Astrocyte of the hippocampus (primary cell): ENCODE measurements around the gene WDR59.
A peak's percentile ranks its signal among the peaks of the same experiment; 100 is the strongest.
"Not testable (repeated sequence)": the region's sequence is repeated elsewhere in the genome, so short reads cannot be mapped to it uniquely, and the experiment has no call there.

ENCODE experiments used
- DNase-seq: peaks from one replicate; pipeline ENCODE4 v3.0.0; 2011; ENCODE audit warnings: low read depth, low spot score

The WDR59 gene, protein sequence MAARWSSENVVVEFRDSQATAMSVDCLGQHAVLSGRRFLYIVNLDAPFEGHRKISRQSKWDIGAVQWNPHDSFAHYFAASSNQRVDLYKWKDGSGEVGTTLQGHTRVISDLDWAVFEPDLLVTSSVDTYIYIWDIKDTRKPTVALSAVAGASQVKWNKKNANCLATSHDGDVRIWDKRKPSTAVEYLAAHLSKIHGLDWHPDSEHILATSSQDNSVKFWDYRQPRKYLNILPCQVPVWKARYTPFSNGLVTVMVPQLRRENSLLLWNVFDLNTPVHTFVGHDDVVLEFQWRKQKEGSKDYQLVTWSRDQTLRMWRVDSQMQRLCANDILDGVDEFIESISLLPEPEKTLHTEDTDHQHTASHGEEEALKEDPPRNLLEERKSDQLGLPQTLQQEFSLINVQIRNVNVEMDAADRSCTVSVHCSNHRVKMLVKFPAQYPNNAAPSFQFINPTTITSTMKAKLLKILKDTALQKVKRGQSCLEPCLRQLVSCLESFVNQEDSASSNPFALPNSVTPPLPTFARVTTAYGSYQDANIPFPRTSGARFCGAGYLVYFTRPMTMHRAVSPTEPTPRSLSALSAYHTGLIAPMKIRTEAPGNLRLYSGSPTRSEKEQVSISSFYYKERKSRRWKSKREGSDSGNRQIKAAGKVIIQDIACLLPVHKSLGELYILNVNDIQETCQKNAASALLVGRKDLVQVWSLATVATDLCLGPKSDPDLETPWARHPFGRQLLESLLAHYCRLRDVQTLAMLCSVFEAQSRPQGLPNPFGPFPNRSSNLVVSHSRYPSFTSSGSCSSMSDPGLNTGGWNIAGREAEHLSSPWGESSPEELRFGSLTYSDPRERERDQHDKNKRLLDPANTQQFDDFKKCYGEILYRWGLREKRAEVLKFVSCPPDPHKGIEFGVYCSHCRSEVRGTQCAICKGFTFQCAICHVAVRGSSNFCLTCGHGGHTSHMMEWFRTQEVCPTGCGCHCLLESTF

GRCh38 chr16:74984529-74985296 is at the start of gene WDR59:
Gene WDR59, minus strand, starts transcription at chr16:74985123. Its CDS starts 106 bp downstream, at chr16:74985017.
- DNase-seq: peak; percentile 100

GRCh38 chr16:75032655-75033054 is 47.7 kb upstream of the WDR59 start:
- no peak for DNase-seq

DNA sequence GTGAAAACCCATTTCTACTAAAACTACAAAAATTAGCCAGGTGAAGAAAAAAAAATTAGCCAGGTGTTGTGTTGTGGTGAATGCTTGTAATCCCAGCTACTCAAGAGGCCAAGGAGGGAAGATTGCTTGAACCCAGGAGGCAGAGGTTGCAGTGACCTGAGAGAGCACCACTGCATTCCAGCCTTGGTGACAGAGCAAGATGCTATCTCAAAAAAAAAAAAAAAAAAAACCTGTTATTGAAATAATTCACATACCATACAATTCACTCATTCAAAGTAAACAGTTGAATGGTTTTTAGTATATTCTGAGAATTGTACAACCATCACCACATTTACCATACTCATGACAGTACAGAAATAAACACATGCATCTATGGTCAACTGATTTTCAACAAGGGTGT is 44.9 kb upstream of the WDR59 start:
- peak; percentile 39 for DNase-seq

GRCh38 chr16:75028544-75029135 is 43.7 kb upstream of the WDR59 start:
- no peak for DNase-seq

DNA sequence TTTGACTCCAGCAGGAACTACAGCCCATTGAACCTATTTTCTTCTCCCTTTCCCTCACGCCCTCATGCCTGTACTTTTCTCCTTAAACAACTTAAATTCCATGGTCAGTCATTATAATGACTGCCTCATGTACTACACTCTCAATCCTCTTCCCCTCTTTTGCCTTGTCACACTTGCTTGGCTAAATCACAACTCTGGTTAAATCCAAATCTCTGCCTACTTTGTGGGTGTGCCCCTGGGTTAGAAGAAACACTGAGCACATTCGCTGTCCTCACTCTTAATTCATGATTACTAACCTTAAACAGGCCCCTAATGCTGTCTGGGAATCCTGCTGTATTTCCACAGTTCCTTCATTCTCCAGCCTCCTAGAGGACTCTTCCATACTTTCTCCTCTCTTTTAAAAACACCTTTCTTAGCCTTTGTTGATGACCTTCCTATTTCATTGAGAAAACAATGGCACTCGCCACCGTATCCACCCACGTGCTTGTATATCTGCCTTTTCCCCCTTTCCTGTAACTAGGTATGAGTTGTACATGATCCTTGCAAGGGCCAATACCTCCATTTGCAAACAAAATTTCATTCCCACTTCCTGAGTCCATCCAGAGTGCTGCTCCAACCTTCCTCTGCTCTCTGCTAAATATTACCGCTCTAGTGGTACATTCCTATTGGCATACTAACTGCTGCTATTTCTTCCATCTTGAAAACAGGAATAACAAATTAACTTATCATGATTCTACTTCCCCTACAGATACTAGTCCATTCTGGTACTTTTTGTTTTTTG is 42.8 kb upstream of the WDR59 start:
- no peak for DNase-seq

DNA sequence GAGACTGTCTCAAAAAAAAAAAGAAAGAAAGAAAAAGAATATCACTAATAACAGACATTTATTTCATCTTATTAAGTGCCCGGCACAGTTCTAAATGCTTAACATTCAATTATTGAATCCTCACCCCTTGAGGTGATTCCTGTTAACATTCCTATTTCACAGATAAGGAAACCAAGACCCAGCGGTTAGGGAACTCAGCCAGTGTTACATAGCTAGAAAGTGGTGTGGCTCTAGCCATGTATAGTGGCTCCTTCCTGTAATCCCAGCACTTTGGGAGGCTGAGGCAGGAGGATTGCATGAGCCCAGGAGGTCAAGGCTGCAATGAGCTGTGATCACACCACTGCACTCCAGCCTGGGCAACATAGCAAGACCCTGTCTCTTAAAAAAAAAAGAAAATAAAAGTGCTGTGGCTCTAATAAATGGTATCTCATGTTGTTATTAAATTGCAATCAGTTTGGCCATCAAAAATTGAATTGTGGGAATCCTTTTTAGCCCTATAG is 42.0 kb upstream of the WDR59 start:
- no peak for DNase-seq

DNA sequence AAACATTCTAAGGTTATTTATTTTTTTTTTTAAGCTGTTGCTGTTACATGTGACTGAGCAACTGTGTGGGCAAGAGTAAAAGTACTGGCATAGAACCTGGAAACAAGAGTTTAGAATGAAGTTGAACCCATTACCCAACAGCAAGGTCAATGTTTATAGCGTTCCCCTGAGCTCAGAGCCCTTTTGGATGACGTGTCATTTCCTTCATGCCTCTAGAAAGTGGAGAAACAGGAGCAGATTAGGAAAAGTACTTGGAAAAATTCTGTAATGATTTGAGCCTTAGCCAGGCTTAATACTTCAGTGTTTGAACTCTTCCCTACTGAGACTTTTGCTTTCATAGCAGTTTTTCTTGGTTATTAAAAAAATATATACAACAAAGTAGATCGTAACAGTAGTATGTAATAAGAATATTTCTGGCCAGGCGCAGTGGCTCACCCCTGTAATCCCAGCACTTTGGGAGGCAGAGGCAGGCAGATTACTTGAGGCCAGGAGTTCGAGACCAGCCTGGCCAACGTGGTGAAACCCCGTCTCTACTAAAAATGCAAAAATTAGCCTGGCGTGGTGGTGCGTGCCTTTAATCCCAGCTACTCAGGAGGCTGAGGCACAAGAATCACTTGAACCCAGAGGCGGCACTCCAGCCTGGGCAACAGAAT is 41.4 kb upstream of the WDR59 start:
- DNase-seq: peak; percentile 41

GRCh38 chr16:75025761-75026160 is 40.8 kb upstream of the WDR59 start:
- DNase-seq: no peak

- DNase-seq: no peak
These were observed 39.7 kb upstream of the WDR59 start for GRCh38 chr16:75024594-75024993.

DNA sequence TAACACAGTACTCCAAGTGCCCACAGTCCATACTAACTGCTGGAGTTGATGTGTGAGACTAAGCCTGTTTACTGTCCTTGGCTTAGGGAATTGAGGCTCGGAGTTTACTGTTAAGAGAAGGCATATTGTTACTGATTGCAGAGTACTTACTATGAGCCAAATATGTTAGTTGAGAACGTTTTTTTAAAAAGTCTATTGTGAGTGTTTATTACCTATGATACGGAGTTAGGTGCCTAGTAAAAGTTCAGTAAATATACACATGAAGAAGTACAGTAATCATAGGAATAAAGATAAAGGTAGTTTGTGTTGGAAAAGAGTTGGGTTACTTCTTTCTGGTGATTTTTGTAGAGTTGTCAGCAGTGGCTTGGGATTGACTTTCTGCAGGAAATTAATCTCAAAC is 39.3 kb upstream of the WDR59 start:
- DNase-seq: no peak

DNA sequence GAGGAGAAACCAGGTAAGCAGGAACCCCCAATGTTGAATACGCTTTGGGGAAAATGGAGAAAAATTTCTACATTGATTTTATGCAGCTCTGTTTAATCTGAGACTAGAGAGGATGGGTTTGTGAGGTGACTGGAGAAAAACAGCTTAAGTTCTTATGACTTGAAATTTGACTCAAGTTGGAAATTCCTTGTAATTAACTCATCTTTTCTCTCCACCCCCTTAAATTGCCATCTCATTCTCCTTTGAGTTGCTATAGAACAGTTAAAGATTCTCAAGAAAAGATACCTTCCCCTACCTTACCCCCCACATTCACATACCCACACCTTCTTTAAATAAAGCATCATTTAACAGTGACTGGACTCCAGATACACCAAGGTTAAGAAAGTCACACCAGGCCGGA is 38.1 kb upstream of the WDR59 start:
- no peak for DNase-seq

- no peak for DNase-seq
These were observed 37.6 kb upstream of the WDR59 start for GRCh38 chr16:75022567-75022966.

DNA sequence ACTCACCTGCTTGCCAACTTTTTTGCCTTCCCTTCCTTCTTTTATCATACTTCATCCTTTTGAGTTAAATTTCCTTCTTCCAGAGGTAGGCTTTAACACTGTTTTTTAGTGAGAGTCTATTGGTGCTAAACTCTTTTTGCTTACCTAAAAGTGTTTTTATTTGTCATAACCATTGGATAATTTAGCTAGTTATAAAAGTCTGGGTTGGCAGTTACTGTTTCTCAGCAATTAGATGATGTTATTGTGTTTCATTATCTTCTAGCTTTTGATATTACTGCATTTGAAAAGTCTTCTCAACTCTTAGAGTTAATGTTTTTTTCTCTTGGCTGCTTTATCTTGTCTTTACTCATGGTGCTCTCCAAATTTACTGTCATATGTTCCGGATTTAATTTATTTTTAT is 36.5 kb upstream of the WDR59 start:
- no peak for DNase-seq

GRCh38 chr16:75019586-75019985 is 34.7 kb upstream of the WDR59 start:
- no peak for DNase-seq

DNA sequence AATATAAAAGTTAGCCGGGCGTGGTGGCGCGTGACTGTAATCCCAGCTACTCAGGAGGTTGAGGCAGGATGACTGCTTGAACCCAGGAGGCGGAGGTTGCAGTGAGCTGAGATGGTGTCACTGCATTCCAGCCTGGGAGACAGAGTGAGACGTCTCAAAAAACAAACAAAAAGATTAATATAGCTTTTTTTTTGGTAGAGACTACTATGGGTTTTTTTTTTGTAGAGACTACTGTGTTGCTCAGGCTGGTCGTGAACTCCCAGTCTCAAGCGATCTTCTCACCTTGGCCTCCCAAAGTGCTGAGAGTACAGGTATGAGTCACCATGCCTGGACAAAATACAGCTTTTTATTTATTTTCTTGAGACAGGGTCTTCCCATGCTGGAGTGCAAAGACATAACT is 34.1 kb upstream of the WDR59 start:
- no peak for DNase-seq

DNA sequence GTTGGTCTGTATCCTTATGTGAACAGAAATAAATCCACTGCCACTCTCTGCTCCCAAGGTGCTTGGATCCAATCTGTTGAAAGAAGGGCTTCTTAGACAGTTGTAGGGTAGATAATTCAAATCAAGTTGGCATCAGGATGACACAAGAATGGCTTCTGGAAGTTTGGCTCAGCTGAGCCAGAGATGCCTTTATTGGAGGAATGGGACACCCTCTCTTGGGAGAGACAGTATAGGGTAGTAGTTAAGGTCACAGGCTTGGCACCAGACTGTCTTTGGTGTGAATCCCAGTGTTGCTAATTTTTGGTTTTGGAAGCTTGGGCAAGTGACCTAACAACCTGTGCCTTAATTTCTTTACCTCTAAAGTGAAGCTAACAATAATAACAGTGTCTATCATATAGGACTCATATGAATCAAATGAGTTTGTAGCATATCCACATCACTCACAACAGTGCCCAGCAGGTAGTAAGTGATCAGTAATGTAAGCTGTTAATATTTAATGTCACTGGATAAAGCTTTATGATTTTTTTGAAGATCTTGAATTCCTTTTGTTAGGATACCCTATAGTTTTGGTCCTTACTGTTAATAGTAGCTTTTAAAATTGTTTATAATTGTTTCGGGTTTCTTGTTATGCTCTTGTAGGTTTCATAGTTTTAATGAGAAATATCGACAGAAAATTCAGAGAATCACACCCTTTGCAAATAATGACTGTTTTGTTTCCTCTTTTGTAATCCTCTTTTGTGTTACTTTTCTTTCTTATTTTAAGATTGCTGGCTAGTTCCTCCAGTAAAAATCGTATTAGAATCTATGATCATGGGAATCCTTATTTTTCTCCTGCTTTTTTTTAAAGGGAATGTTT is 33.0 kb upstream of the WDR59 start:
- no peak for DNase-seq

DNA sequence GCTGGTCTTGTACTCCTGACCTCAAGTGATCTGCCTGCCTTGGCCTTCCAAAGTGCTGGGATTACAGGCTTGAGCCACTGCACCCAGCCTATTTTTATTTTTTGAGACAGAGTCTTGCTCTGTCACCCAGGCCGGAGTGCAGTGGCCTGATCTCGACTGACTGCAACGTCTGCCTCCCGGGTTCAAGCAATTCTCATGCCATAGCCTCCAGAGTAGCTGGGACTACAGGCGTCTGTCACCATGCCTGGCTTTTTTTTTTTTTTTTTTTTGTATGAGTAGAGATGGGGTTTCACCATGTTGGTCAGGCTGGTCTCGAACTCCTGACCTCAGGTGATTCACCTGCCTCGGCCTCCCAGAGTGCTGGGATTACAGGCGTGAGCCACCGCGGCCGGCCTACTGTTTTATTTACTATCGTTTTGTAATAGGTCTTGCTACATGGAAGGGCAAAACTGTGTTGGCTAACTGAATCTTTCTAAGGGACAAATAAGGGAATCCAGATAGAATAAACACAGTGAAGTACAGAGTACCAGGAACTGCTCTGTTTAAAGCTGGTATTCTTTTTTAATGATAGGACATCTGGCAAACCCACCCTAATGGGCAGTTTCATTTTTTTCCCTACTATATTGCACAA is 31.6 kb upstream of the WDR59 start:
- DNase-seq: not testable (repeated sequence)

DNA sequence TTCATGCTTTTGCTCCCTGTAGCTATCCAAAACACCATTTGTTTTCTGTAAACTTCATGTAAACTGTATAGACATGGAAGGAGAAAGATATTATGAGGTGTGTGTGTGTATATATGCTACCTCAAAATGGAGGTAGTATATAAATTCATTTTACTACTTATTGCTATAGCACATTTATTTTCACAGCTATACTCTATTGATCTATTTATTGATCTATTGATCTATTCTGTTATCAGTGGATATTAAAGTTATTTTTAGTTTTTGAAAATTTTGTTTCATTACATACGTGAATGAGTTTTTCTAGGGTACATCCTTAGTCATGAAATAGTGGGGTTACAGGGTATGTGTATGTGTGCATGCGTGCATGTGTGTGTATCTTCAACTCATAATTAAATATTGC is 29.4 kb upstream of the WDR59 start:
- DNase-seq: no peak
